K562 (cell line): ENCODE data around the gene GPR180. TPM values are rescaled to one million over a fixed set of nuclear protein-coding genes. Genes with fewer than 3 reads are reported as not detected.

Source experiments
- ATAC-seq: fragments of 200-7000 bp; cut with Tn5 transposase; 3 replicates; pipeline ENCODE4 v1.9.1; 2020; ENCODE audit warnings: moderate library complexity
- BruUV-seq: library from RNA; stranded (reverse); fragments of 400-500 nt; replicated peaks from 2 replicates; lab custom pipeline; 2021; lab: Mats Ljungman, UMichigan
- CTCF ChIA-PET: fragments of 300-600 bp; formaldehyde crosslinking; extraction: SDS; loops from one replicate; lab custom pipeline; 2021; ENCODE audit warnings: low intra/inter-chr PET ratio; lab: Yijun Ruan, JAX
- POLR2A ChIA-PET: fragments of 300-600, 350-650 bp; sonication (Branson Sonifier 250); formaldehyde crosslinking; extraction: SDS; loops from one replicate; lab custom pipeline; 2021; ENCODE audit warnings: antibody characterized with exemption, inconsistent platforms; lab: Yijun Ruan, JAX
- DNase-seq, 4 experiments: peaks; one replicate each; pipeline versions ENCODE4 v3.0.0 to v3.0.0-alpha.2; 2011 to 2018; ENCODE audit warnings: low spot score in 3 of 4, mixed read lengths in 3 of 4; ENCODE audit errors: extremely low read depth in 1 of 4
- FAIRE-seq: peaks from 2 replicates; lab custom pipeline; 2011; peaks lifted over from hg19 to GRCh38; lab: Jason Lieb, UNC
- H2AFZ ChIP-seq: 2 replicates; pipeline ENCODE4 v1.6.0; 2011; ENCODE audit warnings: low read depth, low read length, control low read depth, inconsistent platforms
- H3K27ac ChIP-seq: fragments of 200-600 bp; 3 replicates; pipeline ENCODE4 v1.8.0; 2011; ENCODE audit warnings: low read depth, mild to moderate bottlenecking, control low read depth, inconsistent platforms, low read length, moderate library complexity, mixed read lengths; ENCODE audit errors: extremely low read depth
- H3K27me3 ChIP-seq, 2 experiments: fragments of 300-600 bp in 1 of 2; 2 replicates in 1 of 2; 3 replicates in 1 of 2; pipeline versions ENCODE4 v1.6.0 to v1.8.0; 2011; ENCODE audit warnings: inconsistent platforms in 2 of 2, low read length in 2 of 2, mild to moderate bottlenecking in 1 of 2, mixed read lengths in 1 of 2, moderate library complexity in 1 of 2; ENCODE audit not compliant: control insufficient read depth in 2 of 2, insufficient read depth in 2 of 2
- H3K36me3 ChIP-seq: fragments of 300-600 bp; 3 replicates; pipeline ENCODE4 v1.8.0; 2011; ENCODE audit warnings: mild to moderate bottlenecking, low read length, inconsistent platforms; ENCODE audit not compliant: control insufficient read depth, insufficient read depth
- H3K4me1 ChIP-seq, 2 experiments: fragments of 200-600 bp in 1 of 2; replicated peaks in 1 of 2; 2 replicates in 1 of 2; 3 replicates in 1 of 2; pipeline versions ENCODE4 v1.5.1 to v1.8.0; 2011; ENCODE audit warnings: inconsistent platforms in 2 of 2, low read length in 2 of 2, mild to moderate bottlenecking in 1 of 2, mixed read lengths in 1 of 2, moderate library complexity in 1 of 2; ENCODE audit not compliant: control insufficient read depth in 2 of 2, insufficient read depth in 2 of 2
- H3K4me2 ChIP-seq: 2 replicates; pipeline ENCODE4 v1.6.1; 2011; ENCODE audit warnings: low read length, control low read depth, inconsistent platforms, mixed read lengths; ENCODE audit not compliant: insufficient read depth
- H3K4me3 ChIP-seq: fragments of 200-600 bp; sonication (generic), shearing (Covaris generic); 2 replicates; pipeline ENCODE4 v1.5.1; 2016; ENCODE audit warnings: control low read depth, inconsistent platforms
- H3K79me2 ChIP-seq: fragments of 200-600 bp; 3 replicates; pipeline ENCODE4 v1.8.0; 2011; ENCODE audit warnings: low read length, inconsistent platforms; ENCODE audit not compliant: control insufficient read depth, insufficient read depth
- H3K9ac ChIP-seq, 2 experiments: 2 replicates each; pipeline versions ENCODE4 v1.6.0 to v1.6.1; 2011; ENCODE audit warnings: low read depth in 2 of 2, low read length in 2 of 2, control low read depth in 1 of 2, inconsistent platforms in 1 of 2, mild to moderate bottlenecking in 1 of 2, mixed read lengths in 1 of 2; ENCODE audit not compliant: insufficient read depth in 1 of 2
- H3K9me1 ChIP-seq: one replicate; pipeline ENCODE4 v1.6.0; 2011; ENCODE audit warnings: inconsistent platforms, mild to moderate bottlenecking, low read length, moderate library complexity; ENCODE audit not compliant: control insufficient read depth, insufficient read depth
- H3K9me3 ChIP-seq: replicated peaks from 2 replicates; pipeline ENCODE4 v1.5.1; 2011; ENCODE audit warnings: low read depth, low read length, inconsistent platforms; ENCODE audit not compliant: control insufficient read depth, insufficient read depth
- H4K20me1 ChIP-seq: replicated peaks from 2 replicates; pipeline ENCODE4 v1.6.1; 2011; ENCODE audit warnings: low read length, inconsistent platforms, mixed read lengths; ENCODE audit not compliant: control insufficient read depth, insufficient read depth
- BMI1 ChIP-seq: fragments of 150-350 bp; IDR thresholded peaks from 2 replicates; pipeline ENCODE4 v1.6.1; 2014; ENCODE audit warnings: low read length
- NR2C2 ChIP-seq, 2 experiments: fragments of 200-800 bp in 1 of 2; sonication (Bioruptor generic) in 1 of 2; sonication (generic) in 1 of 2; formaldehyde crosslinking in 1 of 2; IDR thresholded peaks; 2 replicates each; pipeline versions ENCODE4 v1.6.1 to v1.8.0; 2016 to 2022; ENCODE audit warnings: mild to moderate bottlenecking in 1 of 2, missing compliant biosample characterization in 1 of 2, missing genetic modification characterization in 1 of 2, missing genetic modification reagents in 1 of 2
- ZFPM2 ChIP-seq: fragments of 250-450 bp; sonication (Bioruptor Pico); IDR thresholded peaks from 2 replicates; pipeline ENCODE4 v1.5.1; 2022; ENCODE audit warnings: mild to moderate bottlenecking
- ZNF282 ChIP-seq: sonication (generic); formaldehyde crosslinking; IDR thresholded peaks from 2 replicates; pipeline ENCODE4 v1.8.1; 2023; ENCODE audit warnings: missing genetic modification reagents
- ZNF316 ChIP-seq: fragments of 450-650 bp; IDR thresholded peaks from 2 replicates; pipeline ENCODE4 v1.6.1; 2016
- ZNF778 ChIP-seq: fragments of 450-650 bp; formaldehyde crosslinking; IDR thresholded peaks from 2 replicates; pipeline ENCODE4 v1.4.0; 2020; ENCODE audit warnings: mild to moderate bottlenecking, moderate library complexity
- WGBS: fragments of 100-300 bp; shearing (Covaris generic); methylation state at CpG from one replicate; pipeline ENCODE4 v1.1.6; 2016; ENCODE audit warnings: low coverage, mixed read lengths; ENCODE audit not compliant: insufficient coverage; ENCODE audit errors: missing lambda C conversion rate; 5-methylcytosine and 5-hydroxymethylcytosine counted together
- in situ Hi-C: fragments of 300-500 bp; cut with MboI; formaldehyde crosslinking; loops from 4 replicates; pipeline ENCODE4 v1.15.0; 2018; ENCODE audit warnings: inconsistent platforms, mixed read lengths
- intact Hi-C: fragments of 100-400 bp; cut with micrococcal nuclease; formaldehyde crosslinking; loops from 2 replicates; pipeline ENCODE4 v1.14.2; 2022
- polyA plus RNA-seq, 8 experiments: library from polyadenylated mRNA; depleted of rRNA in 4 of 8; stranded (reverse) in 5 of 8; unstranded in 3 of 8; fragments of >200 nt; fragmentation: Nextera tagmentation in 2 of 8; fragmentation: Illumina TruSeq in 1 of 8; extraction: Ambion mirVana in 2 of 8; extraction: Trizol in 1 of 8; gene quantifications; 2 replicates each; pipeline versions ENCODE4 v1.2.1 to v1.2.3, GENCODE V29; 2011 to 2014; ENCODE audit warnings: inconsistent platforms in 1 of 8, missing spikeins in 1 of 8
- total RNA-seq, 7 experiments: library from RNA; depleted of rRNA in 6 of 7; stranded (reverse); fragments of >200 nt in 6 of 7; fragmentation: Illumina TruSeq in 2 of 7; extraction: Trizol in 2 of 7; gene quantifications; 2 replicates each; pipeline versions ENCODE4 v1.2.1 to v1.2.3, GENCODE V29; 2011 to 2021; ENCODE audit warnings: low replicate concordance in 1 of 7
- TF ChIP-seq, protein P1 (sequence below): sonication (generic); formaldehyde crosslinking; IDR thresholded peaks from 2 replicates; pipeline ENCODE4 v1.8.1; 2023; ENCODE audit warnings: mild to moderate bottlenecking, missing genetic modification reagents, moderate library complexity
- TF ChIP-seq, protein P2 (sequence below): fragments of 450-650 bp; IDR thresholded peaks from 2 replicates; pipeline ENCODE4 v1.6.1; 2016; ENCODE audit warnings: antibody characterized with exemption

GPR180 gene
- total and polyA plus RNA-seq, 9 of the 15 experiments (the other 6 are each of a cell fraction or from before 2014, with no cell fraction given) = 0.77 to 4.1 (median 1.8) TPM

DNA sequence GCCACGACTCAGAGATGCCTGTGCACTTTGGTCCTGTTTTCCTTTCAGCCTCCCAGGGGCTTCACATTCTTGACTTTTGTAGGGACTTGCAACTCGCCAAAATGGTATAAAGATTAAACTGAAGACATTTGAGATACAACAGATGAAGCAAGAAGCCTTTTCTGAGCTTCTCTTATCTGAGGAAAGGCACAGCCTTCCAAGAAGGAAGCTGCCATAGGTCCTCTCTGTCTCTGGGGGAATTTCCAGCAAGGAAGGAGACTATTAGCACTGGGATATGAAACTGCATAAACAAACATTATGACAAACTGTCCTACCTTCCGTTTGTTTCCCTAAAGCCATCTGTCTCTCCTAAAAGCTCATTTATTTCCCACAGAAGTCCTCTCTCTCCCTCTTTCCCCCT is 45.0 kb upstream of the GPR180 start:
- in situ Hi-C loops = no loop called here
- TF ChIP-seq NR2C2 (CRISPR knock-in tag; IDR thresholded peaks at IDR 0.05) (no peak), NR2C2 (tag; IDR thresholded peaks at IDR 0.05) (no peak), ZFPM2 (CRISPR knock-in tag) (no peak), ZNF778 (no peak), ZNF316 (no peak), BMI1 (no peak), ZNF282 (CRISPR knock-in tag) (no peak)
- TF ChIP-seq, protein P1, sequence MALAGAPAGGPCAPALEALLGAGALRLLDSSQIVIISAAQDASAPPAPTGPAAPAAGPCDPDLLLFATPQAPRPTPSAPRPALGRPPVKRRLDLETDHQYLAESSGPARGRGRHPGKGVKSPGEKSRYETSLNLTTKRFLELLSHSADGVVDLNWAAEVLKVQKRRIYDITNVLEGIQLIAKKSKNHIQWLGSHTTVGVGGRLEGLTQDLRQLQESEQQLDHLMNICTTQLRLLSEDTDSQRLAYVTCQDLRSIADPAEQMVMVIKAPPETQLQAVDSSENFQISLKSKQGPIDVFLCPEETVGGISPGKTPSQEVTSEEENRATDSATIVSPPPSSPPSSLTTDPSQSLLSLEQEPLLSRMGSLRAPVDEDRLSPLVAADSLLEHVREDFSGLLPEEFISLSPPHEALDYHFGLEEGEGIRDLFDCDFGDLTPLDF (CRISPR knock-in tag) = no peak
- TF ChIP-seq, protein P2, sequence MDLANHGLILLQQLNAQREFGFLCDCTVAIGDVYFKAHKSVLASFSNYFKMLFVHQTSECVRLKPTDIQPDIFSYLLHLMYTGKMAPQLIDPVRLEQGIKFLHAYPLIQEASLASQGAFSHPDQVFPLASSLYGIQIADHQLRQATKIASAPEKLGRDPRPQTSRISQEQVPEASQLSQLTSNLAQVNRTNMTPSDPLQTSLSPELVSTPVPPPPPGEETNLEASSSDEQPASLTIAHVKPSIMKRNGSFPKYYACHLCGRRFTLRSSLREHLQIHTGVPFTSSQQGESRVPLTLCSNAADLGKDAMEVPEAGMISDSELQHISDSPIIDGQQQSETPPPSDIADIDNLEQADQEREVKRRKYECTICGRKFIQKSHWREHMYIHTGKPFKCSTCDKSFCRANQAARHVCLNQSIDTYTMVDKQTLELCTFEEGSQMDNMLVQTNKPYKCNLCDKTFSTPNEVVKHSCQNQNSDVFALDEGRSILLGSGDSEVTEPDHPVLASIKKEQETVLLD = no peak
- no TSS peak for BruUV-seq
- H3K27ac ChIP-seq = no peak overlapping the region
- no peaks in the 10 kb centered on the region for H3K9me1 ChIP-seq
- intact Hi-C loops = no loop called here
- no peak overlapping the region for H3K9ac ChIP-seq
- no peaks in the 10 kb centered on the region for H4K20me1 ChIP-seq
- CTCF ChIA-PET = no interaction called here
- FAIRE-seq (no peak), DNase-seq (no peak), ATAC-seq (no peak)
- no peak overlapping the region for H3K4me3 ChIP-seq
- H2AFZ ChIP-seq = no peak overlapping the region
- POLR2A ChIA-PET = interaction anchor here (0.7 to 1.4 kb wide), 3 partner anchors 10 to 140 kb away, joined by 3 to 5 read pairs (median 3); partner anchors contain the start of gene GPR180
- no peaks in the 10 kb centered on the region for H3K4me1 ChIP-seq
- H3K4me2 ChIP-seq = no peak overlapping the region
- H3K79me2 ChIP-seq = no peaks in the 10 kb centered on the region
- no peaks in the 10 kb centered on the region for H3K36me3 ChIP-seq
- no peaks in the 10 kb centered on the region for H3K27me3 ChIP-seq
- H3K9me3 ChIP-seq = no peaks in the 10 kb centered on the region
- WGBS = 31% methylated on average over 3 of the region's 3 CpGs
